Hepatocyte (in vitro differentiated cells): Measurements from ENCODE around the gene TAF4.

Source experiments
- CTCF ChIP-seq: fragments of 200-600 bp; sonication (generic); IDR thresholded peaks from 2 replicates; pipeline ENCODE4 v1.5.1; 2016; ENCODE audit warnings: antibody characterized with exemption, mild to moderate bottlenecking; ENCODE audit not compliant: poor library complexity
- EZH2 ChIP-seq: fragments of 200-600 bp; sonication (generic); IDR thresholded peaks from 2 replicates; pipeline ENCODE4 v1.6.1; 2016; ENCODE audit warnings: antibody characterized with exemption, mild to moderate bottlenecking, borderline replicate concordance
- EZH2phosphoT487 ChIP-seq: fragments of 200-600 bp; sonication (generic); IDR thresholded peaks from one replicate; pipeline ENCODE4 v1.6.1; 2018; ENCODE audit warnings: antibody characterized with exemption, mild to moderate bottlenecking, low read depth, moderate library complexity; ENCODE audit not compliant: unreplicated experiment, severe bottlenecking

- TF ChIP-seq CTCF = no peak
- TF ChIP-seq EZH2phosphoT487 = no peak
- TF ChIP-seq EZH2 = no peak
These were observed 106.6 kb downstream of the TAF4 start for GRCh38 chr20:61958773-61959700.
